SU-DHL-6 (cell line): ENCODE data around the gene OR6V1.

Source experiments
- EZH2phosphoT487 ChIP-seq: fragments of 200-600 bp; sonication (generic), shearing (Covaris generic); conservative IDR thresholded peaks from 2 replicates; pipeline ENCODE4 v1.6.1; 2018; ENCODE audit warnings: mild to moderate bottlenecking, antibody characterized with exemption, low read length, moderate library complexity, mixed read lengths
- TF ChIP-seq, protein P1 (sequence below): fragments of 200-600 bp; sonication (generic); IDR thresholded peaks from one replicate; pipeline ENCODE4 v1.5.1; 2017; ENCODE audit warnings: antibody characterized with exemption, mild to moderate bottlenecking, low read length, moderate library complexity; ENCODE audit not compliant: insufficient read depth, poor library complexity, severe bottlenecking

DNA sequence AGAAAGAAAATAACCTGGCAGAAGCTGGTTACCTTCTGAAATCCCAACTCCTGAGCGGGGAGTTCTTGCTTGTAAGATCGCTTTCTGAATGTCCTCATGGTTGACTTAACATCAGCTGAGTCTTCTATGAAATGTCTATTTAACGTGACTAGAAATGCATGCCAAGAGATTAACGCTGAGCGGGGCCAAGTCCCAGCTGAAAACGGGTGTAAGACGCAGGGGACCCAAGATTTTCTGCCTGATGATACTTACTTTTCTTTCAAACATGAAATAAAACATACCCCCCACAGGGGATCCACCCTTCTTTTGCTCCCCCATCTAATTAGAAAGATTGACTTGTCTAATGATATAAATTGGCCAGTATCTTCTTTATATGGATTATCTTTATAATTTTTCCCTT lies 40.1 kb upstream of the OR6V1 start:
- TF ChIP-seq, protein P1, sequence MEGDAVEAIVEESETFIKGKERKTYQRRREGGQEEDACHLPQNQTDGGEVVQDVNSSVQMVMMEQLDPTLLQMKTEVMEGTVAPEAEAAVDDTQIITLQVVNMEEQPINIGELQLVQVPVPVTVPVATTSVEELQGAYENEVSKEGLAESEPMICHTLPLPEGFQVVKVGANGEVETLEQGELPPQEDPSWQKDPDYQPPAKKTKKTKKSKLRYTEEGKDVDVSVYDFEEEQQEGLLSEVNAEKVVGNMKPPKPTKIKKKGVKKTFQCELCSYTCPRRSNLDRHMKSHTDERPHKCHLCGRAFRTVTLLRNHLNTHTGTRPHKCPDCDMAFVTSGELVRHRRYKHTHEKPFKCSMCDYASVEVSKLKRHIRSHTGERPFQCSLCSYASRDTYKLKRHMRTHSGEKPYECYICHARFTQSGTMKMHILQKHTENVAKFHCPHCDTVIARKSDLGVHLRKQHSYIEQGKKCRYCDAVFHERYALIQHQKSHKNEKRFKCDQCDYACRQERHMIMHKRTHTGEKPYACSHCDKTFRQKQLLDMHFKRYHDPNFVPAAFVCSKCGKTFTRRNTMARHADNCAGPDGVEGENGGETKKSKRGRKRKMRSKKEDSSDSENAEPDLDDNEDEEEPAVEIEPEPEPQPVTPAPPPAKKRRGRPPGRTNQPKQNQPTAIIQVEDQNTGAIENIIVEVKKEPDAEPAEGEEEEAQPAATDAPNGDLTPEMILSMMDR = no peak
- no peak for TF ChIP-seq EZH2phosphoT487
